Liver (tissue), 9 donors: ENCODE results near the gene TRIO. TPM values are rescaled to one million over a fixed set of nuclear protein-coding genes. Genes with fewer than 3 reads are reported as not detected.

Experiments used
- DNase-seq: peaks from one replicate; pipeline ENCODE4 v3.0.0-alpha.2; 2017; ENCODE audit warnings: low spot score
- H3K27ac ChIP-seq, 2 donors: one replicate each; pipeline ENCODE4 v1.7.0; 2013; ENCODE audit warnings: inconsistent platforms in 2 of 2, low read length in 2 of 2, control low read depth in 1 of 2, low read depth in 1 of 2, mild to moderate bottlenecking in 1 of 2
- H3K27me3 ChIP-seq, 4 donors: one replicate each; pipeline versions ENCODE4 v1.6.1 to v1.7.0; 2013; ENCODE audit warnings: low read length in 3 of 4, inconsistent platforms in 1 of 4, mild to moderate bottlenecking in 1 of 4, moderate library complexity in 1 of 4; ENCODE audit not compliant: control insufficient read depth in 4 of 4, insufficient read depth in 4 of 4
- H3K36me3 ChIP-seq, 4 donors: one replicate each; pipeline versions ENCODE4 v1.6.1 to v1.7.0; 2013; ENCODE audit warnings: low read length in 3 of 4, mild to moderate bottlenecking in 3 of 4, low read depth in 1 of 4, moderate library complexity in 1 of 4; ENCODE audit not compliant: control insufficient read depth in 4 of 4, insufficient read depth in 3 of 4
- H3K4me1 ChIP-seq, 4 donors: one replicate each; pipeline versions ENCODE4 v1.6.1 to v1.7.0; 2013; ENCODE audit warnings: low read length in 3 of 4, mild to moderate bottlenecking in 3 of 4, moderate library complexity in 1 of 4; ENCODE audit not compliant: control insufficient read depth in 4 of 4, insufficient read depth in 4 of 4
- H3K4me3 ChIP-seq, 3 donors: one replicate each; pipeline versions ENCODE4 v1.6.1 to v1.7.0; 2013; ENCODE audit warnings: low read length in 3 of 3, control low read depth in 1 of 3, low read depth in 1 of 3, mild to moderate bottlenecking in 1 of 3
- H3K9ac ChIP-seq, 2 donors: one replicate each; pipeline ENCODE4 v1.7.0; 2013; ENCODE audit warnings: low read length in 2 of 2, mild to moderate bottlenecking in 2 of 2, moderate library complexity in 2 of 2, control low read depth in 1 of 2, low read depth in 1 of 2
- H3K9me3 ChIP-seq, 4 donors: one replicate each; pipeline versions ENCODE4 v1.6.1 to v1.7.0; 2013; ENCODE audit warnings: low read length in 3 of 4; ENCODE audit not compliant: control insufficient read depth in 4 of 4
- EGR1 ChIP-seq, 2 donors: IDR thresholded peaks; 2 replicates each; pipeline ENCODE4 v1.6.1; 2016 to 2018; ENCODE audit warnings: antibody characterized with exemption in 2 of 2, low read depth in 2 of 2
- FOXA1 ChIP-seq: IDR thresholded peaks from 2 replicates; pipeline ENCODE4 v1.6.1; 2016; ENCODE audit warnings: antibody characterized with exemption
- FOXA2 ChIP-seq: IDR thresholded peaks from 2 replicates; pipeline ENCODE4 v1.6.1; 2016; ENCODE audit warnings: antibody characterized with exemption
- HNF4A ChIP-seq, 2 donors: conservative IDR thresholded peaks; 2 replicates each; pipeline ENCODE4 v1.6.1; 2016; ENCODE audit warnings: antibody characterized with exemption in 2 of 2, mild to moderate bottlenecking in 2 of 2
- HNF4G ChIP-seq: IDR thresholded peaks from 2 replicates; pipeline ENCODE4 v1.6.1; 2016; ENCODE audit warnings: antibody characterized with exemption
- NR2F2 ChIP-seq: IDR thresholded peaks from 2 replicates; pipeline ENCODE4 v1.6.1; 2016; ENCODE audit warnings: antibody characterized with exemption
- RAD21 ChIP-seq, 2 donors: IDR thresholded peaks; 2 replicates each; pipeline ENCODE4 v1.6.1; 2016; ENCODE audit warnings: antibody characterized with exemption in 2 of 2, mild to moderate bottlenecking in 2 of 2
- RXRA ChIP-seq, 2 donors: IDR thresholded peaks; 2 replicates each; pipeline ENCODE4 v1.6.1; 2017 to 2018; ENCODE audit warnings: antibody characterized with exemption in 2 of 2, mild to moderate bottlenecking in 1 of 2
- SP1 ChIP-seq: IDR thresholded peaks from 2 replicates; pipeline ENCODE4 v1.6.1; 2018; ENCODE audit warnings: antibody characterized with exemption, mild to moderate bottlenecking
- TAF1 ChIP-seq: conservative IDR thresholded peaks from 2 replicates; pipeline ENCODE4 v1.6.1; 2016; ENCODE audit warnings: antibody characterized with exemption, mild to moderate bottlenecking
- YY1 ChIP-seq: IDR thresholded peaks from 2 replicates; pipeline ENCODE4 v1.6.1; 2016; ENCODE audit warnings: antibody characterized with exemption, mild to moderate bottlenecking
- WGBS: extraction: QIAGEN DNeasy Blood & Tissue Kit; methylation state at CpG from one replicate; pipeline ENCODE4 v1.1.7; 2013; 5-methylcytosine and 5-hydroxymethylcytosine counted together
- polyA plus RNA-seq, 2 donors: library from polyadenylated mRNA; stranded (reverse) in 1 of 2; unstranded in 1 of 2; fragments of 200-250 nt in 1 of 2; fragments of >200 nt in 1 of 2; fragmentation: Nextera tagmentation in 1 of 2; extraction: Ambion mirVana in 1 of 2; gene quantifications; one replicate each; pipeline versions ENCODE4 v1.2.1 to v1.2.3, GENCODE V29; 2013 to 2015
- total RNA-seq, 2 donors: library from RNA; depleted of rRNA; stranded (reverse); fragments of >200 nt; gene quantifications; one replicate each; pipeline ENCODE4 v1.2.3, GENCODE V29; 2014
- TF ChIP-seq, protein P1 (sequence below): IDR thresholded peaks from 2 replicates; pipeline ENCODE4 v1.6.1; 2016; ENCODE audit warnings: antibody characterized with exemption, mild to moderate bottlenecking
- TF ChIP-seq, protein P2 (sequence below): IDR thresholded peaks from 2 replicates; pipeline ENCODE4 v1.6.1; 2016; ENCODE audit warnings: antibody characterized with exemption
- TF ChIP-seq, protein P3 (sequence below): IDR thresholded peaks from 2 replicates; pipeline ENCODE4 v1.6.1; 2016; ENCODE audit warnings: antibody characterized with exemption
- TF ChIP-seq, protein P4 (sequence below): fragments of 150-350 bp; IDR thresholded peaks from 2 replicates; pipeline ENCODE4 v1.5.1; 2017; ENCODE audit warnings: improper control_type of control experiment, low read depth, low read length; ENCODE audit not compliant: missing input control
- donor health status: healthy.
- donor health status: healthy.
- donor health status: healthy.
- donor health status: healthy.
- donor health status: healthy.

TRIO gene
- total and polyA plus RNA-seq, 4 donors: 8.5 to 86.2 (median 16.0) TPM

DNA sequence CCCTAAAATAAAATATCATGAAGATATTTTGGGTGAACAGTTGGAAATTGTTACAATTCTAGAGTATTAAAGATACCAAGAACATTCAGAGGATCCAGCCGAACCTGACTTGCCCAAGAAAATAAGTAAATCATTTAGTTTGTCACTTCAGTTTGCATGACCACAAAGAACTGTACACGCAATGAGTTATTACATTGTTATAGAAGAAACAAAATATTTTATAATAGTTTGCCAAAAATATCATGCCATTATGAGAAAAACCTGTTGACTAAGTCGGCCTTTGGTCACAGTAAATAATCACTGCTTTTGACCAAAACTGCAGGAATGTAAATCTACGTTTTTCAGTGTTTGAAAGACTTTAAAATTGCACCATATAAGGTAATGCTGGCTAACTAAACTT is 27.9 kb downstream of the TRIO start:
- WGBS: 60% methylated on average over 4 of the region's 4 CpGs
- no peak overlapping the region for H3K4me3 ChIP-seq
- H3K27me3 ChIP-seq: no peaks in the 10 kb centered on the region
- no peaks in the 10 kb centered on the region for H3K36me3 ChIP-seq
- H3K9me3 ChIP-seq: no peaks in the 10 kb centered on the region
- no peak overlapping the region for H3K9ac ChIP-seq
- TF ChIP-seq RAD21 (IDR thresholded peaks at IDR 0.05) (no peak), HNF4G (no peak), TAF1 (no peak), EGR1 (IDR thresholded peaks at IDR 0.05; ENCODE audit: low read depth in 2 of 2) (no peak), RXRA (IDR thresholded peaks at IDR 0.05) (no peak), FOXA1 (no peak), SP1 (no peak), FOXA2 (no peak), YY1 (no peak)
- TF ChIP-seq, protein P1, sequence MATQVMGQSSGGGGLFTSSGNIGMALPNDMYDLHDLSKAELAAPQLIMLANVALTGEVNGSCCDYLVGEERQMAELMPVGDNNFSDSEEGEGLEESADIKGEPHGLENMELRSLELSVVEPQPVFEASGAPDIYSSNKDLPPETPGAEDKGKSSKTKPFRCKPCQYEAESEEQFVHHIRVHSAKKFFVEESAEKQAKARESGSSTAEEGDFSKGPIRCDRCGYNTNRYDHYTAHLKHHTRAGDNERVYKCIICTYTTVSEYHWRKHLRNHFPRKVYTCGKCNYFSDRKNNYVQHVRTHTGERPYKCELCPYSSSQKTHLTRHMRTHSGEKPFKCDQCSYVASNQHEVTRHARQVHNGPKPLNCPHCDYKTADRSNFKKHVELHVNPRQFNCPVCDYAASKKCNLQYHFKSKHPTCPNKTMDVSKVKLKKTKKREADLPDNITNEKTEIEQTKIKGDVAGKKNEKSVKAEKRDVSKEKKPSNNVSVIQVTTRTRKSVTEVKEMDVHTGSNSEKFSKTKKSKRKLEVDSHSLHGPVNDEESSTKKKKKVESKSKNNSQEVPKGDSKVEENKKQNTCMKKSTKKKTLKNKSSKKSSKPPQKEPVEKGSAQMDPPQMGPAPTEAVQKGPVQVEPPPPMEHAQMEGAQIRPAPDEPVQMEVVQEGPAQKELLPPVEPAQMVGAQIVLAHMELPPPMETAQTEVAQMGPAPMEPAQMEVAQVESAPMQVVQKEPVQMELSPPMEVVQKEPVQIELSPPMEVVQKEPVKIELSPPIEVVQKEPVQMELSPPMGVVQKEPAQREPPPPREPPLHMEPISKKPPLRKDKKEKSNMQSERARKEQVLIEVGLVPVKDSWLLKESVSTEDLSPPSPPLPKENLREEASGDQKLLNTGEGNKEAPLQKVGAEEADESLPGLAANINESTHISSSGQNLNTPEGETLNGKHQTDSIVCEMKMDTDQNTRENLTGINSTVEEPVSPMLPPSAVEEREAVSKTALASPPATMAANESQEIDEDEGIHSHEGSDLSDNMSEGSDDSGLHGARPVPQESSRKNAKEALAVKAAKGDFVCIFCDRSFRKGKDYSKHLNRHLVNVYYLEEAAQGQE: no peak
- TF ChIP-seq, protein P2, sequence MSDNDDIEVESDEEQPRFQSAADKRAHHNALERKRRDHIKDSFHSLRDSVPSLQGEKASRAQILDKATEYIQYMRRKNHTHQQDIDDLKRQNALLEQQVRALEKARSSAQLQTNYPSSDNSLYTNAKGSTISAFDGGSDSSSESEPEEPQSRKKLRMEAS: no peak
- TF ChIP-seq, protein P3, sequence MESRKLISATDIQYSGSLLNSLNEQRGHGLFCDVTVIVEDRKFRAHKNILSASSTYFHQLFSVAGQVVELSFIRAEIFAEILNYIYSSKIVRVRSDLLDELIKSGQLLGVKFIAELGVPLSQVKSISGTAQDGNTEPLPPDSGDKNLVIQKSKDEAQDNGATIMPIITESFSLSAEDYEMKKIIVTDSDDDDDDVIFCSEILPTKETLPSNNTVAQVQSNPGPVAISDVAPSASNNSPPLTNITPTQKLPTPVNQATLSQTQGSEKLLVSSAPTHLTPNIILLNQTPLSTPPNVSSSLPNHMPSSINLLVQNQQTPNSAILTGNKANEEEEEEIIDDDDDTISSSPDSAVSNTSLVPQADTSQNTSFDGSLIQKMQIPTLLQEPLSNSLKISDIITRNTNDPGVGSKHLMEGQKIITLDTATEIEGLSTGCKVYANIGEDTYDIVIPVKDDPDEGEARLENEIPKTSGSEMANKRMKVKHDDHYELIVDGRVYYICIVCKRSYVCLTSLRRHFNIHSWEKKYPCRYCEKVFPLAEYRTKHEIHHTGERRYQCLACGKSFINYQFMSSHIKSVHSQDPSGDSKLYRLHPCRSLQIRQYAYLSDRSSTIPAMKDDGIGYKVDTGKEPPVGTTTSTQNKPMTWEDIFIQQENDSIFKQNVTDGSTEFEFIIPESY: no peak
- TF ChIP-seq, protein P4, sequence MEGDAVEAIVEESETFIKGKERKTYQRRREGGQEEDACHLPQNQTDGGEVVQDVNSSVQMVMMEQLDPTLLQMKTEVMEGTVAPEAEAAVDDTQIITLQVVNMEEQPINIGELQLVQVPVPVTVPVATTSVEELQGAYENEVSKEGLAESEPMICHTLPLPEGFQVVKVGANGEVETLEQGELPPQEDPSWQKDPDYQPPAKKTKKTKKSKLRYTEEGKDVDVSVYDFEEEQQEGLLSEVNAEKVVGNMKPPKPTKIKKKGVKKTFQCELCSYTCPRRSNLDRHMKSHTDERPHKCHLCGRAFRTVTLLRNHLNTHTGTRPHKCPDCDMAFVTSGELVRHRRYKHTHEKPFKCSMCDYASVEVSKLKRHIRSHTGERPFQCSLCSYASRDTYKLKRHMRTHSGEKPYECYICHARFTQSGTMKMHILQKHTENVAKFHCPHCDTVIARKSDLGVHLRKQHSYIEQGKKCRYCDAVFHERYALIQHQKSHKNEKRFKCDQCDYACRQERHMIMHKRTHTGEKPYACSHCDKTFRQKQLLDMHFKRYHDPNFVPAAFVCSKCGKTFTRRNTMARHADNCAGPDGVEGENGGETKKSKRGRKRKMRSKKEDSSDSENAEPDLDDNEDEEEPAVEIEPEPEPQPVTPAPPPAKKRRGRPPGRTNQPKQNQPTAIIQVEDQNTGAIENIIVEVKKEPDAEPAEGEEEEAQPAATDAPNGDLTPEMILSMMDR: no peak
- peak overlapping the region in 1 of 2 donors; percentile 2 for H3K27ac ChIP-seq
- peaks cover 19 to 56% (median 37%) of the 10 kb centered on the region in 4 donors for H3K4me1 ChIP-seq
- no peak for DNase-seq

DNA sequence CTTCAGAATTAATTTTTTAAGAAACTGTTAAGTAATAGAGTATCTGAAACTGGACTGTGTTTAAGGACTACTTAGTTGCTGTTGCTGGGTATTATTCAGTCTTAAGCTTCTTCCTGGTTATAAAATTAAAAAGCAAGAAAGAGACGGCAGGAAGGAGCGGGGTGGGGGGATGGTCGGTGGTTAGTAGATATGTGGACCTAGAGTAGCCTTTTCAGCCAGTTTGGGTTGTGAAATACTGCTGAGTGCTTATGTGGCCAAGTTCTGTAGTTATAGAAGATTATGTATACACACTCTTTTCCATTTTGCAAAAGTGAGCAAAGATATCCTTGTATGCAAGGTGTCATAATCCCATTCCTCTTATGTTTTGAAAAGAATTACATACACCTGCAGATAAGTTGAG is 28.5 kb downstream of the TRIO start:
- Histone ChIP-seq H3K9ac (no peak overlapping the region), H3K9me3 (no peaks in the 10 kb centered on the region), H3K4me3 (peak overlapping the region in 1 of 3 donors; percentile 30), H3K27me3 (no peaks in the 10 kb centered on the region), H3K27ac (peak overlapping the region in 1 of 2 donors; percentile 2), H3K4me1 (peaks cover 19 to 59% (median 36%) of the 10 kb centered on the region in 4 donors), H3K36me3 (no peaks in the 10 kb centered on the region)
- TF ChIP-seq NR2F2: no peak
- peak; percentile 17 for TF ChIP-seq YY1
- peak in 1 of 2 donors; percentile 8 for TF ChIP-seq RAD21 (IDR thresholded peaks at IDR 0.05)
- peak; percentile 10 for TF ChIP-seq SP1
- TF ChIP-seq HNF4G: no peak
- peak; percentile 22 to 40 for TF ChIP-seq RXRA (IDR thresholded peaks at IDR 0.05)
- peak; percentile 31 to 37 for TF ChIP-seq HNF4A (conservative IDR thresholded peaks at IDR 0.05)
- no peak for DNase-seq
- WGBS: 12% methylated on average over 3 of the region's 3 CpGs
